GM19395 (cell line): ENCODE results near the gene AMY1C.
A peak's percentile ranks its signal among the peaks of the same experiment; 100 is the strongest.
"Not testable (repeated sequence)": the region's sequence is repeated elsewhere in the genome, so short reads cannot be mapped to it uniquely, and the experiment has no call there.

Experiments
- ATAC-seq: cut with Tn5 transposase; IDR thresholded peaks from one replicate; pipeline ENCODE4 v1.9.1; 2021; ENCODE audit warnings: mild to moderate bottlenecking, moderate library complexity; ENCODE audit not compliant: unreplicated experiment

The AMY1C gene

GRCh38 chr1:103749598-103749997, at the start of gene AMY1C:
TSS of gene AMY1C (plus strand) at chr1:103749898. CDS start at chr1:103750470, 572 bp downstream.
- ATAC-seq: not testable (repeated sequence)

- ATAC-seq: not testable (repeated sequence)
These were observed 49.0 kb upstream of the AMY1C start for GRCh38 chr1:103700669-103701068.

- not testable (repeated sequence) for ATAC-seq
These were observed 48.4 kb upstream of the AMY1C start for GRCh38 chr1:103701256-103701655.

GRCh38 chr1:103707670-103708069, 42.0 kb upstream of the AMY1C start:
- not testable (repeated sequence) for ATAC-seq

GRCh38 chr1:103710381-103710780, 39.3 kb upstream of the AMY1C start:
- ATAC-seq: not testable (repeated sequence)

GRCh38 chr1:103717404-103717803, 32.3 kb upstream of the AMY1C start:
- ATAC-seq: not testable (repeated sequence)

- not testable (repeated sequence) for ATAC-seq
These were observed 28.2 kb upstream of the AMY1C start for GRCh38 chr1:103721473-103721872.

GRCh38 chr1:103735334-103735733, 14.4 kb upstream of the AMY1C start:
- not testable (repeated sequence) for ATAC-seq

GRCh38 chr1:103738031-103738430, 11.7 kb upstream of the AMY1C start:
- not testable (repeated sequence) for ATAC-seq

- ATAC-seq: not testable (repeated sequence)
These were observed 5.2 kb upstream of the AMY1C start for GRCh38 chr1:103744449-103744848.

- not testable (repeated sequence) for ATAC-seq
These were observed 4.7 kb upstream of the AMY1C start for GRCh38 chr1:103745040-103745439.

GRCh38 chr1:103748273-103748672, 1.4 kb upstream of the AMY1C start:
- not testable (repeated sequence) for ATAC-seq

GRCh38 chr1:103761896-103762295, 12.2 kb downstream of the AMY1C start:
- no peak for ATAC-seq

GRCh38 chr1:103779932-103780331, 30.2 kb downstream of the AMY1C start:
- no peak for ATAC-seq

GRCh38 chr1:103783944-103784377, 34.3 kb downstream of the AMY1C start:
- peak; percentile 79 for ATAC-seq

- ATAC-seq: no peak
These were observed 38.7 kb downstream of the AMY1C start for GRCh38 chr1:103788377-103788776.

GRCh38 chr1:103790172-103790571, 40.5 kb downstream of the AMY1C start:
- no peak for ATAC-seq
